ENCODE measurements around the gene CIDEA.
A peak's percentile ranks its signal among the peaks of the same experiment; 100 is the strongest.

The CIDEA gene

GRCh38 chr18:12302391-12303147 lies 48.4 kb downstream of the CIDEA start:
- DNase-seq = no peak

GRCh38 chr18:12304351-12305210 lies 50.4 kb downstream of the CIDEA start:
- DNase-seq = no peak

GRCh38 chr18:12305211-12305610 lies 51.0 kb downstream of the CIDEA start:
- DNase-seq = no peak

GRCh38 chr18:12305930-12306629 lies 51.9 kb downstream of the CIDEA start:
- no peak for DNase-seq

GRCh38 chr18:12306752-12307700 lies 52.9 kb downstream of the CIDEA start:
- DNase-seq = no peak

GRCh38 chr18:12307701-12308385 lies 53.7 kb downstream of the CIDEA start, which contains the start of gene TUBB6:
TUBB6 (plus strand) TSS chr18:12308241; CDS start chr18:12308293, 52 bp downstream.
- no peak for DNase-seq

- peak; percentile 23 for DNase-seq
Measured at GRCh38 chr18:12308386-12309100, 54.4 kb downstream of the CIDEA start.

- no peak for DNase-seq
Measured at GRCh38 chr18:12309683-12310198, 55.6 kb downstream of the CIDEA start.

- DNase-seq = no peak
Measured at GRCh38 chr18:12310762-12311161, 56.6 kb downstream of the CIDEA start.

GRCh38 chr18:12312976-12313375 lies 58.8 kb downstream of the CIDEA start:
- DNase-seq = no peak

- DNase-seq = no peak
Measured at GRCh38 chr18:12313530-12314245, 59.5 kb downstream of the CIDEA start.

- no peak for DNase-seq
Measured at GRCh38 chr18:12314591-12315305, 60.6 kb downstream of the CIDEA start.

GRCh38 chr18:12315490-12315889 lies 61.3 kb downstream of the CIDEA start:
- no peak for DNase-seq

GRCh38 chr18:12315911-12316310 lies 61.8 kb downstream of the CIDEA start:
- DNase-seq = no peak

GRCh38 chr18:12317664-12318333 lies 63.6 kb downstream of the CIDEA start:
- peak; percentile 7 for DNase-seq

- DNase-seq = no peak
Measured at GRCh38 chr18:12318334-12318697, 64.2 kb downstream of the CIDEA start.

- no peak for DNase-seq
Measured at GRCh38 chr18:12318857-12319256, 64.7 kb downstream of the CIDEA start.

GRCh38 chr18:12321333-12321732 lies 67.2 kb downstream of the CIDEA start:
- no peak for DNase-seq
